ENCODE results near the gene BMP6.

The BMP6 gene

GRCh38 chr6:7918403-7918802, 192.5 kb downstream of the BMP6 start:
- TF ChIP-seq CTCF (IDR thresholded peaks at IDR 0.05; ENCODE audit: low read depth, low read length, missing control alignments), result no peak
- no peak overlapping the region for H3K4me3 ChIP-seq (replicated peaks; ENCODE audit: low read depth, low read length)
- DNase-seq (ENCODE audit: extremely low read depth, low read depth), result no peak

- no peak overlapping the region for H3K4me3 ChIP-seq (replicated peaks; ENCODE audit: low read depth, low read length)
- DNase-seq (ENCODE audit: extremely low read depth, low read depth), result peak; percentile 41
Observed at GRCh38 chr6:7919871-7920270, 194.0 kb downstream of the BMP6 start.

GRCh38 chr6:7920425-7920824, 194.5 kb downstream of the BMP6 start:
- TF ChIP-seq CTCF (IDR thresholded peaks at IDR 0.05; ENCODE audit: low read depth, low read length, missing control alignments), result no peak
- DNase-seq (ENCODE audit: extremely low read depth, low read depth), result no peak
- no peak overlapping the region for H3K4me3 ChIP-seq (replicated peaks; ENCODE audit: low read depth, low read length)

More at GRCh38 chr6:7919871-7920270, 194.0 kb downstream of the BMP6 start:
- no peak for TF ChIP-seq CTCF (IDR thresholded peaks at IDR 0.05; ENCODE audit: low read depth, low read length, missing control alignments)

- no peak for TF ChIP-seq CTCF (IDR thresholded peaks at IDR 0.05; ENCODE audit: low read depth, low read length, missing control alignments)
- no peak overlapping the region for H3K4me3 ChIP-seq (replicated peaks; ENCODE audit: low read depth, low read length)
- DNase-seq (ENCODE audit: extremely low read depth, low read depth), result no peak
Observed at GRCh38 chr6:7921046-7921445, 195.1 kb downstream of the BMP6 start.

GRCh38 chr6:7921632-7922092, 195.8 kb downstream of the BMP6 start:
- no peak for TF ChIP-seq CTCF (IDR thresholded peaks at IDR 0.05; ENCODE audit: low read depth, low read length, missing control alignments)
- no peak overlapping the region for H3K4me3 ChIP-seq (replicated peaks; ENCODE audit: low read depth, low read length)
- no peak for DNase-seq (ENCODE audit: extremely low read depth, low read depth)

- no peak for TF ChIP-seq CTCF (IDR thresholded peaks at IDR 0.05; ENCODE audit: low read depth, low read length, missing control alignments)
- no peak overlapping the region for H3K4me3 ChIP-seq (replicated peaks; ENCODE audit: low read depth, low read length)
- DNase-seq (ENCODE audit: extremely low read depth, low read depth), result no peak
Observed at GRCh38 chr6:7922596-7922995, 196.7 kb downstream of the BMP6 start.

GRCh38 chr6:7924867-7925266, 199.0 kb downstream of the BMP6 start:
- no peak for DNase-seq (ENCODE audit: extremely low read depth, low read depth)
- TF ChIP-seq CTCF (IDR thresholded peaks at IDR 0.05; ENCODE audit: low read depth, low read length, missing control alignments), result no peak
- no peak overlapping the region for H3K4me3 ChIP-seq (replicated peaks; ENCODE audit: low read depth, low read length)
